Measurements from ENCODE around the gene SLC44A4.
"Not testable (repeated sequence)": the region's sequence is repeated elsewhere in the genome, so short reads cannot be mapped to it uniquely, and the experiment has no call there.

Gene SLC44A4

DNA sequence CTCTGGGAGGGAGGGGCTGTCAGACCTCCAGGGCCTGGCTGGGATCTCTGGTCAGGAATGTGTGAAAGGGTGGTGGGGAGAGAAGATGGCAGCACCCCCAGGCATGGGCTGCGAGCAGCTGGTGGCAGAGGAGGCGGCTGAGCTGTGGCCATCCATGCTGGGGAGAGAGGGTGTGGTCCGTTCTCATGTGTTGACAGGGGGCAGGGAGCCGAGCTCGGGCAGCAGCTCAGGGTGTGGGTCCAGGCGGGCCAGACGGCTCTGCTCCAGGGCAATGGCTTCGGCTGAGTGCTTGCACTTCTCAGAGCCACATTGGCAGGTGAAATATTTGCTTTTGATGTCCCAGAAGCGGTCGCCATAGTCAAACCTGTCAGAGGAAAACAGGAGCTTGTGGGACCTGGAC, 1.1 kb upstream of the SLC44A4 start:
- DNase-seq (ENCODE audit: low spot score), result no peak

DNA sequence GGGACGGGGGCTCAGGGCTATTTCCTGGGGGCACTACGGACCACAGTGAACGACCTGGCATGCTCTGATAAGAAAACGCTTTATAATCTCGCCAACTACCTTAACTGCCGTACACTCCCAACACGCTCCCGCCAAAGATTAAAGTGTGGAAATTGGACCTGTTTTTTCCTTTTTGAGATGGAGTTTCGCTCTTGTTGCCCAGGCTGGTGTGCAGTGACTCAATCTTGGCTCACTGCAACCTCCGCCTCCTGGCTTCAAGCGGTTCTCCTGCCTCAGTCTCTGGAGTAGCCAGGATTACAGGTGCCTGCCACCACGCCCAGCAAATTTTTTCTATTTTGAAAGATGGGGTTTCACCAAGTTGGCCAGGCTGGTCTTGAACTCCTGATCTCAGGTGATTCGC, 346 bp upstream of the SLC44A4 start:
- no peak for DNase-seq (ENCODE audit: low spot score)

DNA sequence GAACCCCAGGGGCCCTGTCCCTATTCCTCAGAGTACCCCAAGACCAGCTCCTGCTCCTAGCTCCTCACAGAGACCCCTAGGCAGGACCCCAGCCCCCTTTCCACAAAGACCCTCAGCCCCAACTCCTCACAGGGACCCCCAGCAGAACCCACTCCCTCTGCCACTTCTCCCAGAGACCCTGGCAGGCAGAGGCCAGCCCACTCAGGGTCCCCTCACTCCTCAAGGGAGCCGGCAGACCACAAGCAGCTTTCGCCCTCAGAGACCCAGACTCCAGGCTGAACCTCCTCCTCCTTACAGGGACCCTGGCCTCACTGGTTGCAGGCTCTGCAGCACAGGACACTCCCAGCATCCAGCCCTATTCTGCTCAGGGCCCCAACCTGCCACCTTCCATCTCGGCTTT, 575 bp downstream of the SLC44A4 start:
- no peak for DNase-seq (ENCODE audit: low spot score)

DNA sequence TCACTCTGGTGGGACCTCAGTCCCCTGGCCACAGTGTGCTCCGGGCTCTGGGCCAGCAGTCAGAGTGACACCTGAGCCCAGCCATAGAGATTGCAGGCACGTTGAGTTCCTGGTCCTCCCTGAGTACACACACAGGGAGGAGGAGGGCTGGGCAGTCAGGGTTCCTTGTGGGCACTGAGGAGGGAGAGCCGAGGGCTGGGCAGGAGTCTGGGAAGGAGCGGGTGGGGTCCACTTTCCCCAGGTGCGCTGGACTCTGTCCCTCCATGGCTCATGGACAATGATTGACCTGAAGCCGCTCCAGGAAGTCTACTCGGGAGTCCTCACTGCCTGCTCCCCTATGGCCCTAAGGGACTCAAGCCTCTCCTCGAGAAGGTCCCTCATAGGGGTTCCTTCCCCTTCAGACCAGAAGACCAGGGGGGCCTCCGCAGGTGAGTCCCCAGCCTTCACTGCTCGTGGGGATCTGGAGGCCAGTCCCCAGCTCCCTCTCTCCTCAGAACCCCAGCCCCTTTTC, 1.1 kb downstream of the SLC44A4 start:
- DNase-seq (ENCODE audit: low spot score), result no peak

DNA sequence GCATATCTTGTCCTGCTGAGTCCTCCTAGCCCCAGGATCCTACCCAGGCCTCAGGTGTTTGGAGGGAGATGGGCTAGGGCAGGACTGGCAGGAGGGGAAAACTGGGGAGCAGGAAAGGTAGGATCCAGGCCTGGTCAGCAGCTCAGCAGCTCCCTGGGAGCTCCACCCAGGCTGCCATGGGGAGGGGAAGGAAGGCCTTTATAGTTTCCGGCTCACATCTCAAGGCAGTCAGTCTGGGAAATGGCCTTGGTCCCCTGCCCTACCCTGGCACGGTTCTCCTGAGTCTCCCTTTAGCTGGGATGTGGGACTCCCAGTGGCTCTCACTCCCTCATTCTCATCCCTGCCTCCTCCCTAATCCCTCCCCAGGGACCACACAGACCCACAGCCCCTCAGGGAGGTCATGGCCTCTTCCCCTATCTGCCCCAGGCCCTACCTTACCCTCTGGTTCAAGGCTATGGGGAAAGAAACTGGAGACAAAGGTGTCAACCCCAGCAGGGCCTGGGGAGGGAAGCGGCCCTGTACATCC, 1.6 kb downstream of the SLC44A4 start:
- no peak for DNase-seq (ENCODE audit: low spot score)

DNA sequence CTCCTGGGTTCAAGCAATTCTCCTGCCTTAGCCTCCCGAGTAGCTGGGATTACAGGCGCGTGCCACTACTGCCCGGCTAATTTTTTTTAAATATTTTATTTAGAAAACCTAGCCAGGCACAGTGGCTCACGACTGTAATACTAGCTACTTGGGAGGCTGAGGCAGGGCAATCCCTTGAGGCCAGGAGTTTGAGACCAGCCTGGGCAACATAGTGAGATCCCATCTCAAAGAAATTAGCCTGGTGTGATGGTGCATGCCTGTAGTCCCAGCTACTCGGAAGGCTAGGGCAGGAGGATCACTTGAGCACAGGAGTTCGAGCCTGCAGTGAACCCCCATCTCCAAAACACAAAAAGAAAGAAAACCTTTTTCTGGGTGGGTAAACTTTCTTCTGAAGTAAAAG, 2.4 kb downstream of the SLC44A4 start:
- DNase-seq (ENCODE audit: low spot score), result no peak

DNA sequence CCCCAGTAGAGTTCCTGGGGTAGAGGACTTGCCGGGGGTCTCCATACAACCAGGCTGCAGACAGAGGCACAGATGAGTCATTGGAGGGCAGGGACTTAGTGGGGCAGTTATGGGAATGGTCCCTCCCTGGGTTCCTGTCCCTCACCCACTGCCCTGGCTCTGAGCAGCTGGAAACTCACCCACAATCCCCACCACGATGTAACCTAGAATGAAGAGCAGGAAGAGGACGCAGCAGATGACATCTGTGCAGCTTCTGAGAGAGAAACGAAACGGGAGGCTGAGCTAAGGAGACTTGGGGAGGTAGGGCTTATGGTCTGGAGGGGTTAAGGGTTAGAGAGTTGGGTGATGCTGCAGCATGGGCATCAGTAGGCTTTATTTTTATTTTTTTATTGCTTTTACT, 2.9 kb downstream of the SLC44A4 start:
- DNase-seq (ENCODE audit: low spot score), result no peak

DNA sequence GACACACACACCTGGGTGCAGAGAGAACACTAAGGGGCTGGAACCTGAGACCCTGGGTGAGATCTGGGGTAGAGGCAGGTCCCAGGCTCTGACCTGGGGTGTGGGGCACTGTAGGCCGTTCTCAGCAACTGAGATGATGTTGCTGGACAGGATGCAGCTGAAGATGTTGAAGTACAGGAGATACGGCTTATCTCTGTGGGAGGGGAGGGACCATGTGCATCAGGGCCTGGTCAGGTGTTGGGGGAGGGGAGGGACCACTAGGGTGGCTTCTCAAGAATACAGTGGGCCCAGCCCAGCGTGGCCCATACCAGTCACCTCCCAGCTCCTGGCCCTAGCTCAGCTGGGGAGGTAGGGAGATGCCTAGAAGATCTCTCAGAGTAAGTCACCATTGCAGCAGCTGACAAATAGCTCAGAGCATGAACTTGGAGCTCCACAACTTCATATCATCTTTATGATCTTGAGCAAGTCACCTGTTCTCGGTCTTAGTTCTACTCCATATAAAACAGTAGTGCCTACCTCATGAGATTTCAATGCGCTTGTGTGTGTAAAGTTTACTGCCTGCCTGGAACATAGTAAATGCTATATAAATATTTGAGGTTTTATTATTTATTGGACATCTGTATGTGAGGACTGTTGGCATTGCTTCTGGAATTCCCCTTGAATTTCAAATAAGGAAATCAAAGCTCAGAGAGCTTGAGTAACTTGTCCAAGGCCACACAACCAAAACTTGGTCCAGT, 3.8 kb downstream of the SLC44A4 start:
- DNase-seq (ENCODE audit: low spot score), result no peak

DNA sequence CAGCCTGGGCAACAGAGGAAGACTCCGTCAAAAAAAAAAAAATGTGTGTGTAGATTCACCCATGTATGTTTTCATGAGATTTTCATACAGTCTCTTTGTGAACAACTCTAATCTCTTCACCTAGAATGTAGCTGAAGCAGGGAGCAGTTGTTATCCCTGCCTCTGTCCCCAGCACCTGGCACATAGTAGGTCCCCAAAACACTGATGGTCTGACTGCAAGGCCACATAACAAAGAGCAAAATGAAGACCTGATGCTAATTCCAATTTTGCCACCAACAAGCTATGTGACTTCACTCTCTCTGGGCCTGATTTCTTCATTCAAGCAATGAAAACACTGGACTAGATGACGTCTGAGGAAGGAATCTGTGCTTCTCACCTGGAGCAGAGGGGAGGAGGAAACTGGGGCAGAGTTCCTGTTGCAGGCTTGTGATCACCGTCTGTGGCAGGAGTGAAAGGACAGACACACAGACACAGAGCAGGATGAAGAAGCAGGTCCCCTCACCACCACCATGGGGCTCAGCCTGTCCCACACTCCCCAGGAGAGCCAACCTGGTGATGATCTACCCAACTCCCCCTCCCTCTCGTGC, 4.6 kb downstream of the SLC44A4 start:
- no peak for DNase-seq (ENCODE audit: low spot score)

DNA sequence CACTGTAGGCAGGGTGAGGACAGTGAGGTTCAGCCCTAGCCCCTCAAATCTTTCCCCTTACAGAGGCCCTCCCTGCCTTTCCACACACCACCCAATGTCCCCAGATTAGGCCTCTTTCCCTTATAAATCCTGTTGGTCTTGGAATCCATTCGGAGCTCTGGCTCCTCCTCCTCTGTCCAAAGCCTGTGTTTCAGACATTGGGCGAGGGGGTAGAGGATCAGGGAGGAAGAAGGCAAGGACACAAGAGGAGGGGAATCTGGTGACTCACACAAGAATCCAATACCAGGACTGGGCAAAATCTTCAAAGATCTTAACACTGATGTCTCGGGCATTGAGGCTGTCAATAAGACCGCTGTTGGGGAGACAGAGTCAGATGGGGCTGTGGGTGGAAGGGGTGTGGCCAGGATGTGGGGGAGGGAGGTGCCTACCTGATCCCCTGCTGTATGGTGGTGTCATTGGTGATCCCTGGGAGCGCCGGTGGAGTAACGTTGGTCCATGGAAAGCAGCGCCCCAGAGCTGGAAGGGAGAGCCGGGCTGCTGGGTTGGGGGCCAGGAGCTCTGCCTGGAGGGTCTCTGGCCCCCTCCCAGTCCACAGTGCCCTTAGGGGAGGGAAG, 7.6 kb downstream of the SLC44A4 start:
- no peak for DNase-seq (ENCODE audit: low spot score)

DNA sequence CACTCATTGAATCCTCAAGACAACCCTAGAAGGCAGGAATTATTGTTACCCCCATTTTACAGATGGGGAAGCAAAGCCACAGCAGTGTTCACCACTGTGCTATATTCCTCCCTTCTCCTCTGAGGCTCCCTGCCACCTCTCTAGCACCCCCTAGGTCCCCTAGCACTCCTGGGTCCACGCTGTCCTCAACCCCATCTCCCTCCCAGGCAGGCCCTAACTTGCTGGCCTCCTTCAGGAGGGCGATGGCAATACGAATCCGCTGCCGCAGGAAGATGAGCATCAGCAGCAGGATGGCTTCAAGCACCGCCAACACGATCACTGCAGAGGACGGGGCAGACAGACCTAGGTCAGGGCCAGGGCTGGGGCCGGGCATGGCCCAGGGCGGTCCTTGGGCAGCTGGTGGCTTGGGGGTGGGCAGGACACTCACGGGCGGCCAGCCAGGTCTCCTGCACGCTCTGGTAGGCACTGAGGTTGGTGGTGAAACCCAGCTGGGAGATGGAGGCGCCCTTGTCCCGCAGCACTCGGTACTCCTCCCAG, 8.3 kb downstream of the SLC44A4 start:
- no peak for DNase-seq (ENCODE audit: low spot score)

DNA sequence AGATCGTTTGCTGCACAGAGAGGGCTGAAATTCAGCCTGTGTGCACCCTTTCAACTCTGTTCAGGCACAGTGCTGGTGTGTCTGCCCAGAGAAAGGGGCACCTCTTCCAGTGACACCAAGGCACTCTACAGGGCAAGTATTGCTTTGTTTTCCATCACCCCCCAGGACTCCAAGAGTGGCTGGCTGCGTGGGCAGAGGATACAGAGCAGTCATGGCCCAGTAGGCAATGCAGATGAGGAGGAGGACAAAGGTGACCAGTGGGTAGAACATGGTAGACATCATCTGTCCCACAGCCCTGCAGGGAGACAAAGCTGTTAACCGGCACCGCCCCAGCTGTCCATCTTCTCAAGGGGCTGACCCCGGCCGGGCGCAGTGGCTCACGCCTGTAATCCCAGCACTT, 9.5 kb downstream of the SLC44A4 start:
- no peak for DNase-seq (ENCODE audit: low spot score)

DNA sequence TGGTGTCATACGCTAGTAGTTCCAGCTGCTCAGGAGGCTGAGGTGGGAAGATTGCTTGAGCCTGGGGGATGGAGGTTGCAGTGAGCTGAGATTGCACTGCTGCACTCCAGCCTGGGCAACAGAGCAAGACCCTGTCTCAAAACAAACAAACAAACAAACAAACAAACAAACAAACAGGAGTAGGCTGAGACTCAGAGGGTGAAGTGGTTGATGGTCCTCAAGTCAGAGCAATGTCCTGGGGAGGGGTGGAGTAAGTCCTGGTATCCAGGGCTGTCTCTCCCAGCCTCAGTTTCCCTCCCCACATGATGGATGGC, 10.2 kb downstream of the SLC44A4 start:
- DNase-seq (ENCODE audit: low spot score), result not testable (repeated sequence)

DNA sequence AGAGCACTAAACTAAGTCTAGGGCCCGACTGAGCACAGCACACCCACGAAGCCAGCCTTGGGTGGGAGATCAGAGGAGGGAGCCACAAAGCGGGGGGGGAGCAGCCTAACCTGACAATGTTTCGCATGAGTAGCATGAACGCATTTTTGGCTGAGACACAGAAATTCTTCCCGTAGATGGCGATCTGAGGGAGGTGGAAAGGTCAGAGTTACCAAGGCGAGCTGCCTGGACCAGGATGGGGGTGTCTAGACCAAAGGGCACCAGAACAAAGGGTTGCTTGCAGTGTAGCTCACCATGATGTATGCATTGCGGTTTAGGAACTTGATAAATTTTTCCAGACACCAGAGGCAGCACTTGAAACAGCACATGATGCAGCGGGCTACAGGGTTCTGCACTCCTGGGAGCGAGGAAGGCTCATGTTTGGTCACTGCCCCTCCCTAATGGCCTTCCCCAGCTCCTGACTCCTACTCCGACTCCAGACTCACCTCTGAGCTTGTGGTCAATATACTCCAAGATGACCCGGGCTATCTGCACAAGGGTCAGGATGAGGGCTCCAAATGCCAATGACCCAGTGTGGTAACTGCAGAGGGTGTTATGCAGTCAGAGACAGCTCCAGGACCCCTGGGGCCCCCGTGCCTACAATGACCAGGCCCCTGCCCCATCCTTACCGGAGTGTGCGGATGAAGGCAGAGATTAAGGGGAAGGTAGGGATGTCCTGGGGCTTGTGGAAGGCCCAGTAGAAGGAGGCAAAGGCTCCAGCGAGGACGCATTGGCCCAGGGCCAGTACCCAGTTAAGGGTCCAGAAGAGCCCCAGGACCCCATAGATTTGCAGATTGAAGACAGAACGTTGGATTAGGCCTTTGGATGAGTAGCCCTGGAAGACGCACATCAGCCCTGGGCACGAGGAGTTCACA, 13.3 kb downstream of the SLC44A4 start:
- no peak for DNase-seq (ENCODE audit: low spot score)

DNA sequence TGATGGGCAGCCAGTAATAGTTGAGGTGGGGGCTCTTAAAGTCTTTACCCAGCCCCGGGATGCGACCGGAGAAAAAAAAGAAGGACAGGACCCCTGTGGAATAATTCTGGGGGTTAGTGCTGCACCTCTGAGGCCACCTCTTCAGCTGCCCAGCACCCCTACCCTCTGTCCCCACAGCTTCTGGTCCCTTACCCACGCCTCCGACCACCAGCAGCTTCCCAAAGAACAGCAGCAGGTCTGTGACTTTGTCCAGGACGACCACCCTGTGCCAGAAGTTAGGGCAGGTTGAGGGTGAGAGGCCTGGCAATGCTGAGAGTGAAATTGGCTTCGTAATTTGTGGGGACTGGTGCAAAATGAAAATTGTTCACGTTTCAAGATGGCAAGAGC, 14.0 kb downstream of the SLC44A4 start:
- no peak for DNase-seq (ENCODE audit: low spot score)

DNA sequence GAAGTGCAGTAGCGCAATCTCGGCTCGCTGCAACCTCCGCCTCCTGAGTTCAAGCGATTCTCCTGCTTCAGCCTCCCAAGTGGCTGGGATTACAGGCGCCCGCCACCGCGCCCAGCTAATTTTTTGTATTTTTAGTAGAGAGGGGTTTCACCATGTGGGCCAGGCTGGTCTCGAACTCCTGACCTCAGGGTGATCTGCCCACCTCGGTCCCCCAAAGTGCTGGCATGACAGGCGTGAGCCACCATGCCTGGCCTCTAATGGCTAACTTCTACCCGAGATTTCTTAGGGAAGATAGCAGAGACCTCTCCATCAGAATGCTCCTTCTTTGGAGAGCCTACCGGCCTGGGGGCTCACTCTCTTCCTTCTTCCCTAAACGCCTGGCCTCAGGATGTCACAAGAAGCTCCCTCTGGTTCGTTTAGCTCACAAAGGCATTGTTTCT, 14.7 kb downstream of the SLC44A4 start:
- not testable (repeated sequence) for DNase-seq (ENCODE audit: low spot score)

DNA sequence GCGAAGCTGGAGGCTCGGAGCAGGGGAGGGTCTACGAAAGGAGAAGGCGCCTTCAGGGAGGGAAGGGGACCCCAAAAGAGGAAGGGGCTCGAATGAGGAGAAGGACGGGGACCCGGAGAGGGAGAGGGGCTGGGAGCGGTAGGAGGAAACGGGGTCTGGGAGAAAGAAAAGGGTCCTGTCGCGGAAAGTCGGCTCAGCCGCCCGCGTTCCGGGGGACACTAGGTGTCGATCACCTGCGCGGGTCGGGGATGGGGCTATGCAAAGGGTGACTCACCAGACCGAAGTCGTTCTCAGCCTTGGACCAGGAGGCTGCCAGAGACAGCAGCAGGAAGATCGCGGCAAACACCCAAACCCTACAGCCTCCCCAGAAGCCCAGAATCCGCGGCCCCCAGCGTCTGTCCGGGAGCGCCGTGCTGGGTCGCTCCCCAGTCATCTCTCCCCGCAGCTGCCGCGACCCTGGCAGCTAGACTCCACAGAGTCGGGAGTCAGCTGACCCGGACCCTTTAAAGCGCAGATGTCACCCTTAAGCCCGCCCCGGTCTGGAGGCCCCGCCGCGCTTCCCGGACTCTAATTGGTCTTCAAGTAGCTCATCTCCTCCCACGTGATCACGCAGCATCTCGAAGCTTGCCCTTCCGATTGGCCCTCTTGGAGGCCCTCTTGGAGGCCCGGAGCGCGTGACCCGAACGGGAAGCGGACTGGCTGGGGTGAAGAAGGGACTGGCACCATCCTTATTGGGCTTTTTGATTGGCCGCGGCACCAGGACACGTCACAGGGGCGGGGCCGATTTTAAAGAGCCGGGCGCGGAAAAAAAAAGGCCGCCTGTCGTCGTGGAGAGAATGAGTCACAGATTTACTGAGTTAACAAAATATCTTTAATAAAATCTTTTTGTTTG, 16.2 kb downstream of the SLC44A4 start, which contains the start of gene NEU1:
NEU1 (minus strand) TSS at position 478 of the 892 bp plus-strand sequence; CDS start at position 433, 45 bp downstream.
- peak; percentile 100 for DNase-seq (ENCODE audit: low spot score)

DNA sequence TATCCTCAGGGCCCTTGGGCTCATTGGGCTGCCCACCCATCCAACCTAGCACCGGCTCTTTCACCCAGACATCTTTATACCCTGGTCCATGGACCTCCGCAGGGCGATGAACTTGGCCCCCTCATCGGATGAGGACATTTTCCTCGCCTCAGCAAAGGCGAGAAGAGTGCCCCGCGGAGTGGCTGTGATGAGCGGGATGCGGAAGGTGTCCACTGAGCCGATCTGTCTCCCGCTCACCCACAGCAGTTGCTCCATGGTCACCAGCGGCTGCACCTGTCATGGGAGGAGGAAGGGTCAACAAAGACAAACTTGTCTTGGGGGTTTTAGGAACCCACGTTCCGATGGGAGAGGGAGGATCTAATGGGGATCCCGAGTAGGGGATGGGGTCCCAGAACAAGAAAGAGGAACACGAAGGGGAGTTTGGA, 16.9 kb downstream of the SLC44A4 start:
- no peak for DNase-seq (ENCODE audit: low spot score)

DNA sequence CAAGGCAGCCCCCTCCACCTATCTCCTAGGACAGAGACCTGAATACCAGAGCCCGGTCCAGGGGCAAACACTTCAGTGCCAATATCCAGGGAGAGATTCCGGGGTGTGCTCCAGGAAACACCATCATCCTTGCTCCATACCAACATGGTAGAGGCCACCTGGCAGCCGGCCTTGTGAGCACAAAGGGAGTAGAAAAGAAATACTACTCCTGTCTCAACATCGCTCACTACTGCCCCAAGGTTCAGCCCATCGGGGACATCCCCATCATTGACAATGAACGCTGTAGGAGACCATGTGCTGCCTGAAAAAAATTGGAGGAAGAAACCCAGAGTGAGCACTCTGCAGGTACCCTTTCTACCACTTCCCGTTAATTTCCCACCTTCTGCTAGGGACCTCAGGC, 17.6 kb downstream of the SLC44A4 start:
- DNase-seq (ENCODE audit: low spot score), result no peak

DNA sequence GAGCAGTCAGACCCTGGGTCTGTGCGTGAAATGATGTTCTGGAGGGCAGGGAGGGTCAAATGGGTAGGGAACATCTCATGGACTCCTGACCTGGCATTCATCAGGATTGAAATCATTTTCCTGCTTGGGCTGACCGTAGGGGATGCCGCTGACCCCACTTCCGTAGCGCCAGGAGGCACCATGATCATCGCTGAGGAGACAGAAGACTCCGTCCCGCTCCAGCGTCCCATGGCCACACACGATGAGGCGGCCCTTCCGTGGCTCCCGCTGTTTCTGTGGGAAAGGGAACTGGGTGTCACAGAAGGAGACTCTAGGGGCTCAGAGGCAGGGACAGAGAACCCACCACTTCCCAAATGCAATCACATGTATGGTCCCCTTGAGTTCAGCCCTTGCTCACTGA, 18.4 kb downstream of the SLC44A4 start:
- DNase-seq (ENCODE audit: low spot score), result no peak

DNA sequence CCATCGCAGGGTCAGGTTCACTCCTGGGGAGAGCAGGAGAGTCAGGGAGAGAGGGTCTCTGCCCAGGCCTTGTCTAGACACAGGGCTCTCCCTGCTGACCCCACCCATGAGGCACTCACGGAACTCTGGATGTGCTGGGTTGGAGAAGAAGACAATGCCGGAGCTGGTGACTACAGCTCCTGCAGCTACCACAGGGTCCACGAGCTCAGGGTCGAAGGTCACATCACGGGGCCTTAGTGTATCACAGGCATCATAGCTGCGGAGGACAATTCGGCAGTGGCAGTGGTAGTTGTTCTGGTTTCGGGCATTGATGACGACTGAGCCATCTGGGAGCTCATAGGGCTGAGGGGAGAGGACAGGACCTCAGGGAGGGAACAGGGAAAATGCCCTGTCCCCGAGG, 18.9 kb downstream of the SLC44A4 start:
- no peak for DNase-seq (ENCODE audit: low spot score)
